Fibroblast of skin of scalp (primary cell): ENCODE results near the gene PSRC1. TPM values are rescaled to one million over a fixed set of nuclear protein-coding genes. Genes with fewer than 3 reads are reported as not detected.

ENCODE experiments used
- DNase-seq: peaks from one replicate; pipeline ENCODE4 v3.0.0-alpha.2; 2013
- polyA plus RNA-seq, 2 experiments: library from polyadenylated mRNA; unstranded; fragments of 120-200 nt; gene quantifications; one replicate each; pipeline ENCODE4 v1.2.1, GENCODE V29; 2013; ENCODE audit not compliant: insufficient read length in 2 of 2

Gene PSRC1
- 16.9 TPM for polyA plus RNA-seq (2013, experiment 1 of 2; ENCODE audit: insufficient read length)
- 15.4 TPM for polyA plus RNA-seq (2013, experiment 2 of 2; ENCODE audit: insufficient read length)

- peak; percentile 97 for DNase-seq
Measured at GRCh38 chr1:109282952-109283747, at the start of gene PSRC1. Gene PSRC1, minus strand, starts transcription at chr1:109283145.

- no peak for DNase-seq
Measured at GRCh38 chr1:109331113-109331512, 48.2 kb upstream of the PSRC1 start.

GRCh38 chr1:109327285-109327684 lies 44.3 kb upstream of the PSRC1 start:
- no peak for DNase-seq

DNA sequence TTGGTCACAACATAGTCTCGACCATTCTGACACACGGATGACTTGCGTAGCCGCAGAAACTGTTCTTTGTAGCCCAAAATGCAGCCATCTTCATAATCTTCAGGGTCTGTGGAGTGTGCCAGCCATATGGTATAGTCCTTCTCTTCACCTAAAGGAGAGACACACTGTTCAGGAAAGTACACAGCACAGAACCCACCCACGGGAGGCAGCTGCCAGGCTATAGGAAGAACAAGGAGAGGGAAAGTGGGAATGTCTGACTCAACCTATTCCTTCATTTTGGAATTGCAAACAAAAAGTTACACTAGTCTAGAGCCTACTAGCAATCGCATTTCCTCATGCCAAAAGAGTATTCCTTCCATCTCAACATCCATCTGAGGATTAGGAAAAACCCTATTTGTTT lies 40.0 kb upstream of the PSRC1 start:
- no peak for DNase-seq

DNA sequence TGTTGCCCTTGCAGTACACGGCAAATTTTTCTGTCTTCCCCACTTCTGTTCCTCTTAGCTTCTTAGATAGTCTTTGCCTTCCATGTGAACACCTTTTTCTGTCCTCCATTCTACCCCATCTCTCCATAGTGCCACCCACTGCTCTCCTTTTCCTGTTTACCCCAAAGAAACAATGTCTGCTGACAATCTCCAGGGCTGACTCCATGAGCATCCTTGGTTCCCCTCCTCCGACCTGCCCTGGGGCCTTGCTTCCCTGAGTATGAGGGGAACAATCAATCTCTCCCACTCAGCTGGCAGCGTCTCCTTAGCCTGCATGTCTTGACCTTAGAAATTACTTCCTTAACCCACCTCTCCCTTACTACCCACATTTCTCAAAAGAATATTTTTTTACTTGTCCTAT lies 36.2 kb upstream of the PSRC1 start:
- DNase-seq = no peak

DNA sequence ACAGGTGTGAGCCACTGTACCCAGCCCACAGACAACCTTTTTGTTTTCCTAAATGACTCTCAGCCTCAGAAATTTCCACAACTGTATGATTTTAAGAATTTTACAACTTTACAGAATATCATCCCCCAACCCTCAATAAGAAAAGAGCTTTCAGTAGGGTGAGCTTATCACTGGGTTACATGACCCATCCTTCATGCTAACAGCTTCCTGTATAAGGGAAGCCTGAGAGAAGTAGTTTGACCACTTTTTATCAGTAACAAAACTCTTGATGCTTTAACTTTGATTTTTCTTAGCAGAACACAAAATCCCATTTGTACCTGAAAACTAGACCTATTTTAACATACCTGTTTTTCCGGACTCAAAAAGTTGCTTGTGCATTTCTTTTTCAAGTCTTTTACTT lies 33.6 kb upstream of the PSRC1 start:
- no peak for DNase-seq

- DNase-seq = no peak
Measured at GRCh38 chr1:109315288-109315687, 32.3 kb upstream of the PSRC1 start.

DNA sequence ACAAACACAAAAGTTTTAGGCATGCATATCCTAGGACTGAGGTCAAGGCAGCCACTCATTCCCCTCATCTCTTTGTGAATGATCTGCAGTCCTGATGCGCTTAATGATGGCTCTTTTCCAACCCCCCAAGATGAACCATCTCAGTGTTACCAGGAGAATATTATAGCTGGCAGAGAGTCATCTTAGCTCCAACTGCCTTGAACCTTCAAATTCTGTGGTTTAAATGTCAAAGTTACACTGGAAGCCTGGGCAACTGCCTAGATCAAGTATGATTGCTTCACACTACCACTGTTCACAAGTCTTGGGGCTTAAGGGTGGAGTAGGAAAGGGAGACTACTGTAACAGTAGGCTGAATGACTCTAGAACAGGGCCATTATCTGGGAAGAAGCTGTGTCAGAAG lies 31.9 kb upstream of the PSRC1 start:
- DNase-seq = peak; percentile 73

DNA sequence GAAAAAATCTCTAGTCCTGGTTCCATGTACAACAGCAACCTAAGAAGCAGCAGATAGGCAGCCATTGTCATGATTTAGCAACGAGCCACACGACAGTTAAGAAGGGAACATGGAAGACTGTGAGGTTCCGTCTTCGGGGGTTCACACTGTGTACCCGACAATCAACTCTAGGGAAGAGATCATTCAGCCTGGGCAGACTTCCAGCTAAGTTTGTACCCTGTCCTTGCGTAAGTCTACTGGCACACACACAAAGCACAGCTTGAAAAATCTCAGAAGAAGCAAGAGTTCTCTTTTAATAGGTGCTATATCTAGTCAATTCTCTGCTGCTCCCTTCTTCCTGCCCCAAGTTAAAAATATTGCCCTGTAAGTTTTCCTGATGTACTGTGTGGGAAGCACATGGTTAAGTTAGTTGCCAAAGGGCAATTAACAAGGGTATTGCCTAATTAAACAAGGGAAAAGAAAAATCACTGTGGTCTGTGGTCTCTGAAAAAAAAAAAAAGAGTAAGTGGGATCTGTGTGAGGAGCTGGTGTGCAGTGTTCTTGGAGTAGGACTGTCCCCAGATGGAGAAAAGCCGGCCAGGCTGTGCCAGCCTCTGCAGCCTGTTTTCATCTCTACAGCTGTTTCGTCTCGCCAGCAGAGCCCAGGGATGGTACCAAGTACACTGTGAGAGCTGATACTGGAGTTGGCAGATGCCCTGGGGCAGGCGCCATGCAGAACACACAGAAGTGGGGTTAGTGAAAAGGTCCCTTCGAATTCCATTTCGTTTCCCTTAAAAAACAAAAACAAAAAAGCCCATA lies 30.2 kb upstream of the PSRC1 start:
- no peak for DNase-seq

DNA sequence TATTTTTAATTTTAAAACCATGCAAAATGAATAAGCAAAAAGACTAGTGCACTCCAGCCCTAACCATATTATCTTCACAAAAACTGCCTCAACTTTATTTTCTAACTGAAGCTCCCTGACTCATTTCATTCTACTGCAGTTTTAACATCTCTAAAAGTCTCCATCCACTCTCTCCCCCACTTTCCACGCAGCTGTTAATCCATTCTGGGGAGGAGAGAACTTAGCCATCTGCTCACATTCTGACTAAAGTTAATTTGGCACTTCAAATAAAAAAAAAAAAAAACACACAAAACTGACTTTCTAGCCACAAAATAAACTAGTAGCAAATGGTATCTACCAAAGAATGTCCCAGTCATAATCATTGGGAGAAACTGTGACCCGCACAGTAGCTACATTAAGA lies 29.3 kb upstream of the PSRC1 start:
- no peak for DNase-seq

DNA sequence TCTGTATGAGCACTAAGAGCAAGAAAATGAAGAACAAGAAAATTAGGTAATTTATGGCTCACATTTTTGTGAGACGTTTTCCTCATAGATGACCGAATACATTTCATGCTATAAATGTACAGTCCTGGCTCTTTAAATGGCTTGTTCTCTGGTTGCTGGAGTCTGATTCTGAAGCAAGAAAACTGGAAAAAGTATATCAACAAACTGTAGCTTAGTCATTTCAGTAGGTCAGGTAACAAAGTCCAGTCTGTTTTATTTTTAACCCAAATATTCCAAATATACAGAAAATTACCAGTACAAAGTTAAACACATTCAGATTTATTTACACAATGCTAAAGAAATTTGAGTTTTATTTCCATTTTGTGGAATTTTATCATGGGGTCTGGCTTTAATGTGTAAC lies 26.4 kb upstream of the PSRC1 start:
- DNase-seq = no peak

DNA sequence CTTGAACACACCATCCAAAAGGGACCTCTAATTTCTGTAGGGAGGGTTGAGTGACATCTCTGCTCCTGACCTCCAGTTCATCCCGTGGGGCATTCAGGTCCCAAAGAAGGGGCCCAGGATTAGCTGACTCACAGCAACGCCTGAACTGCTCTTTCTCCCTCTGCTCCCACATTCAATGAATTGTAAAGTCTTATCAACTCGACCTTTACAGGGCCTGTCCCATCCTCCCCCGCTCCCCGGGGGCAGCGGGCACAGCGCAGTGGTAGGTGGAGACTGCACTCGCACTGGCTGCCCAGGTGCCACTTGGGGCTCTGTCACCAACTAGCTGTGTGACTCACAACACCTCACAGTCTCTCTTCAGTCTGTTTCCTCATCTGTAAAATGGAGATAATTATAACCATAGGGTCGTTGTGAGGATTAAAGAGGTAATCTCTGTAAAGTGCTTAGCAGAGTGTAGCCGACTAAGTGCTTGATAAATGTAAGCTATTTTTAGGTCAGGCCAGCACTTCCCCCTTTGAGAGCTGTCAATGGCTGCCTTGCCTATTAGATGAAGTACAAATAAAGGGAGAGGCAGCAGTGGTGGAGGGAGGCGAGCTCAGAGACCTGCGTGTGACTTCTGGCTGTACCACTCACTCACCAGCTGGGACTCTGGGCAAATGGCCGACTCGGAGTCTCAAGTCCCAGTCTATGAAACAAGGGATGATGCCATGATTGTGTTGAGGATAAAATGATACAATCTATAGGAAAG lies 24.5 kb upstream of the PSRC1 start:
- DNase-seq = no peak

GRCh38 chr1:109306832-109307273 lies 23.9 kb upstream of the PSRC1 start, which contains the start of gene MYBPHL:
Gene MYBPHL, minus strand, starts transcription at chr1:109307011. Its CDS starts 20 bp downstream, at chr1:109306991.
- no peak for DNase-seq

DNA sequence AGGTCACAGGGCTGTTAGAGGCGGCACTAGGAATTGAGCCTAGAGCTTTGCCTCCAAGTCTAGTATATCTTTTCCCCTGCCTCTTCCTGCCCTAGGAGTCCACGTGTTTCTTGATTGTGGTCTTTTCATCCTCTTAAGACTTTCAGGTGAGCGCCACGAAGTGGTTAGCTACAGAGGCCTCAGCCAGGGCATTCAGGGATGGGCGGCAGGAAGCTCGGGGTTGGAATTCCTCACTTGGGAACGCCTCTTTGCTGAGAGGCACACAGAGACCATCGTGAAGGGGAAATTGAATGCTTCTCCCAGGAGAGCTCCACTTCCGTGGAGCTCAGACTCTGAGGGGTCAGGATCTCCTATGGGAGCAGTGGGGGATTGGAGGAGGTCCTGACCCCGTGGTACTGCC lies 23.0 kb upstream of the PSRC1 start:
- peak; percentile 21 for DNase-seq

GRCh38 chr1:109304226-109304920 lies 21.4 kb upstream of the PSRC1 start:
- DNase-seq = no peak

GRCh38 chr1:109301874-109302273 lies 18.9 kb upstream of the PSRC1 start:
- no peak for DNase-seq

DNA sequence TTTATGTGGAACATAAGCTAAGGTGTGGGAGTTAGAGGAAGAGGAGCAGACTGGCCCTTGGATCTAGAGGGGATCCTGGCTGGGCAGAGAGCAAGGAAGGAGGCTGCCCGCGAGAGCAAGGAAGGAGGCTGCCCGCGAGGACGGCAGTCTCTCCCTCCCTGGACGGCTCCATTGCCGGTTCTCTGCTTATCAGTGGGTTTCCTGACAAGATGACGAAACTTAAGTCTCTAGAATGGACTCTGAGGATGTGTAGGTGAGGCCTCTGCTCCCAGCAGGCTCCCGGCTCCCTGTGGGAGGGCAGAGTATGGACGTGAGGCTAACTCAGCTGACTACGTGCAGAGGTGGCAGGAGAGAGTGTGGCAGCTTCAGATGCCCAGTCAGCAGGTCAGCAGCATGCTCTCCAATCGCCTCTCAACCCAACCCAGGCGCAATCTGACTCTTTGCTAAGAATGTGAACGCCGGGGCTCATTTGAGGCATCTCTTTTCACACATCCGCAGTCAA lies 17.8 kb upstream of the PSRC1 start:
- DNase-seq = no peak

- DNase-seq = peak; percentile 76
Measured at GRCh38 chr1:109299558-109300343, 16.8 kb upstream of the PSRC1 start.

DNA sequence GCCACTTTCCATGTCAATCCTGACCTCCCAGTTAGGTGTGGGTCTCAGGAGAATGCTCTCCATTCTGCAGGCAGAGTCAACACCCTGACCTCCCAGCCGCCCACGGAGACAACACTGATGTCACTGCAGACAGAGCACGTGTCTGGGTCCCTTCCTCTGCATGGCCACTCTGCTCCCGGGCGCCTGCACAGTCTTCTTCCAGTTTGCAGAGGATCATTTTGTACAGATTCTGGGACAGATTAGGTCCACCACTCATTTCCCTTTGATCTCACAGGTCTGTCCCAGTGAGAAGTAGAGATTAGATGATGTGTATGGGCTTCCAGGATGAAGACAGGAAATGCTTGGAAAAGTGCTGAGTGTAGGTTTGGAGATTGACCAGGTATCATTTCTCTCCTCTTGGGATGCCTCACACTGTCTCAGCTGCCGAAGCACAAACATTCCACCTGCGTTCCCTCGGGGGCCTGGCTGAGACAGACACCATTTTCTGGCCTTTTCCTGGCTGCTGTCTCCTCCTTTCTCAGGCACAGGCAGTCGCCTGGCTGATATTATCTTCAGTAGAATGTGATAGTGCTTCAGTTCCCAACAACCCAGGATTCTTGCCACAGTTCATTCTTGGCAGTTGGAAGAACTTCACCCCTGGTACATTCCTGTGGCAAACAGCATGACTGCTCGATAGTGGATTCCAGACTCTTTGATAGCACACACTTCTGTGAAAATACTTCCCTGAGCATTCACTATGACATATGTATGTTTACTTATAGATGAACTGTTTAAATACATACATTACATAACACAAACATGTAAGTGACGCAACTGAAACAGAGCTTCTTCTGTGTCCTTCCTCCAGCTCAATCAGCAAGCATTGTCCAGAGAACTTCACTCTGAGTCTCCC lies 16.0 kb upstream of the PSRC1 start:
- DNase-seq = peak; percentile 94

DNA sequence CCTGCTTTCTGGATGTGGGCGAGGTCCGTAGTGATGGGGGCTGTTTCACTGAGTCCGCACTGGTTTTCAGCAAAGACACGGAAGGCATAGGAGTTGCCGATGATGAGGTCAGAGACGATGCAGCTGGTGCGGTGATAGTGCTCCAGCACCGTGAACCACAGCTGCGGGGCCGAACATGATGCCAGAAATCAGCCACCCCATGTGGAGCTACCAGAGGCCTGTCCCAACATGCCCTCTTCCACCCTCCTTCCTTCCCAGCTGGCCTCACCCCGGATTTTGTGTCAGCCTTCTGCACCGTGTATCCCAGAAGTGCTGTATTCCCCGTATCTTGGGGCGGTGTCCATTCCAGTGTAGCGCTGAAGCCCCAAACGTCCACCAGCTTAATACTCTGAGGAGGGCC lies 13.8 kb upstream of the PSRC1 start:
- DNase-seq = no peak
